GM23248 (cell line): ENCODE measurements around the gene PHRF1.

ENCODE experiments used
- EZH2 ChIP-seq: fragments of 200-600 bp; sonication (generic); IDR thresholded peaks from 2 replicates; pipeline ENCODE4 v1.6.1; 2018; ENCODE audit warnings: antibody characterized with exemption, mild to moderate bottlenecking; ENCODE audit not compliant: insufficient read depth, poor library complexity, severe bottlenecking
- EZH2phosphoT487 ChIP-seq: fragments of 200-600 bp; sonication (generic); IDR thresholded peaks from 2 replicates; pipeline ENCODE4 v1.6.1; 2018; ENCODE audit warnings: antibody characterized with exemption, moderate library complexity, mild to moderate bottlenecking, low read depth; ENCODE audit not compliant: insufficient read depth

- TF ChIP-seq EZH2phosphoT487 (no peak), EZH2 (no peak)
These were observed 4.5 kb upstream of the PHRF1 start for GRCh38 chr11:571802-572185.
